ENCODE results near the gene APLNR.

Gene APLNR

GRCh38 chr11:57214494-57214893, 22.6 kb downstream of the APLNR start:
- DNase-seq, result no peak

- DNase-seq, result no peak
Measured at GRCh38 chr11:57214098-57214417, 23.0 kb downstream of the APLNR start.

DNA sequence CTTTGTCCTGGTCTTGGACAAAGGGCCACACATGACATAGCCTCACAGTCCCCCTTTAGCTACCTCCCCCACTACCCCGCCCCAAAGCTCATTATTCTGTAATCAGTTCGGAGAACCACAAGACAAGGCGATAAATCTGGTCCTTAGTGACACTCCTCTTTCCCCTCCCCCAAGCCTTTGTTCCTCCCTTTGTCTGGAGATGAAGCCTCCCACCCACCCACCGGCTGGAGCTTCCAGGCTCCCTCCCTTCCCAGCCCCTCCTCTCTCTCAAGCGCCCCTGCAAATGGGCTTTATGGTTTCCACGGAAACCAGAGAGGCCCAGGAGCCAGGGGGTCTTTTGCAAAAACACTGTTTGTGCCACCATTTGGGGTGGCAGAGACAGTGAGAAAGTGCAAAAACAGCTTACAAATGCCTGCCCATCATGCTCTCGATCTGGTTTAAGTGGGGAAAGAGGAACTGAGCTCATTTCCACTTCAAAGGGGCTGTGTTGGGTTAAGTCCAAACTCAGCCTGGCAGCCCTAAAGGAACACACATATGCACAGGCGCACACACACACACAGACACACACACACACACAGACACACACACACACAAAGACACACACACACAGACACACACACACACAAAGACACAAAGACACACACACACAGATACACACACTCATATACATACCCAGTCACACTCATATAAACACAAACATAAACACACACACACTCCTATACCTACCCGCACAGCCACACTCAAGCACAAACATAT, 23.5 kb downstream of the APLNR start:
- DNase-seq, result no peak

DNA sequence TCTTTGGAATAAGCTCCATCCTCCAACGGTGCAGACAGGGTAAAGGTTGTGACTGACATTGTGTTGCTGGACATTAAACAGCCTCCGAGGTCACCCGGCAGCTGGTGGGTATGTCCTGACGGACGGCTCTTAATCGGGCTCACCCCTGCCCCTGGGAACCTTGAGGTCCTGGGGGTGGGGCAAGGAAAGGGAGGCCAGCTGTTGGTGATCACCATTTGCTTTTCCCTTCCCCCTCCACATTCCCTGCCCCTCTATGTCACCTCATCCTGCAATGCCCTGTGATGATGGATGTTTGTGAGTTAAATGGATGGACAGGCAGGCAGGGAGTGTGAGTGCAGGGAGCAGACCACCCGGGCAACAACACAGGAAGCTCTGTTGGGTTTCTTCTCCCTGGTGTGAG, 26.3 kb downstream of the APLNR start:
- no peak for DNase-seq

DNA sequence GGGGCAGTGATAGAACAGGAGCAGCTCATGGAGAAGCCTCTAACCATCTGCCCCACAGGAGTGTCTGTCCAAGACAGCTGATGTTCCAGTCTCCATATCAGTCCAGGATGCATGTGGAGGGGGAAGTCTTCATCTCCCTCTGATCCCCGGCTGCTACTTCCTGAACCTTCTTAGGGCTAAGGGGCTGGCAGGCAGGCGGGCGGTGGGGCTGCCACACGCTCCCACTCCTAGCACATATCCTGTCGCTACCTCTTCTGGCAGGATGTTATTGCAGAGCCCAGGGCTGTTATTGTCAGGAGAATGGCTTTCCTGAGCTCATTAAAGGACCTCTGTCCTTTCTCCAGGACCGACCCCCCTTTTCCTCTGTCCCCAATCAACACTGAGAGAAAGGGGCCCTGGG, 29.9 kb downstream of the APLNR start:
- DNase-seq, result no peak

- no peak for DNase-seq
Measured at GRCh38 chr11:57205041-57205641, 31.9 kb downstream of the APLNR start.

DNA sequence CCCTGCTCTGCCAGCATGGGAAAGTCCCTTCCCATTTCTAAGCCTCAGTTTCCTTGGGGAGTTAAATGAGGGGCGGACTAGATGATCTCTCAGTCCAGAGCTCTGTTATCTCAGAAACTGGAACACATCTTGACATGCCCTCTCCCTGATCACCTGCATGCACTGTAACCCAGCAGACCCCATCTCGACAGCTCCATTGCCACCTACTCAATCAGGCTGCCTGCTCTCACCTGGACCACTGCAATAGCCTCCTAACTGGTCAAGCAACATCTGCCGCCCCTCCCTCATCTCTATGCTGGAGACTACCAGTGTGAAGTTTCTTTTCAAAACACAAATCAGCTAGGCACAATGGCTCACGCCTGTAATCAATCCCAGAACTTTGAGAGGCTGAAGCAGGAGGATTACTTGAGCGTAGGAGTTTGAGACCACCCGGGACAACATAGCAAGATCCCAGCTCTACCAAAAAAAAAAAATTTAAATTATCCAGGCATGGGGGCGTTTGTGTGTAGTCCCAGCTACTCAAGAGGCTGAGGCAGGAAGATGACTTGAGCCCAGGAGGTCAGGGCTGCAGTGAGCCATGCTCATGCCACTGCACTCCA, 33.1 kb downstream of the APLNR start:
- no peak for DNase-seq

- no peak for DNase-seq
Measured at GRCh38 chr11:57203359-57203758, 33.7 kb downstream of the APLNR start.

DNA sequence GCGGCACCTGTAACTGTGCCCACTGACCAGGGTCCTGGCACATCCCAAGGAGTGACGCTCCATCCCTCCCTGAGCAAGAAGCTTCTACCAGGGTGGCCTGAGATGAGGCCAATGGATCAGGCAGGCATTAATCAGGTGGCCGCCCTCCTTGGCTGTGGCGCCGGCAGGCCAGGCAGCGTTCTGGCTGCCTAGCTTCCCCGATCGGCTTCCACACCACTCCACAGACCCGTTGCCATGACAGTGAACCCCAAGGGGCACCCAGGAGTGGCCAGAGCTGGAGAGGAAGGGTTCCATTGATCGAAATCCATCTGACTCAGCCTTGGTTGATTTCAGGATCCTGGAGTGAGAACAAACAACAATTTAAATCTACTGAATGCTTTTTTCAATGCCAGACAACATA, 34.8 kb downstream of the APLNR start:
- no peak for DNase-seq

GRCh38 chr11:57200917-57201316, 36.1 kb downstream of the APLNR start:
- DNase-seq, result no peak

DNA sequence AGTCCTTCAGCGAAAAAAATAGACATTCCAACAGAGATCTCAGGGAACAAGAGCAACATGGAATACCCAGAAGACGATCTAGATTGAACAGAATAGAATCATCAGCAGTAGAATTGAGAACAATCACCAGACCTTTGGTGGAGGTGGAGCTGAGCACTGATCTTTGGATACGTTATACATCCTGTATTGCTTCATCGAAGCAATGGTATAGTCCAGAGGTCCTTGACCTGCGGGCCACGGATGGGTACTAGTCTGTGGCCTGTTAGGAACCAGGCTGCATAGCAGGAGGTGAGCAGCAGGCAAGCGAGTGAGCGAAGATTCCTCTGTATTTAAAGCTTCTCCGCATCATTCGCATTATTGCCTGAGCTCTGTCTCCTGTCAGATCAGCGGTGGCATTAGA, 37.7 kb downstream of the APLNR start:
- DNase-seq, result no peak

- DNase-seq, result no peak
Measured at GRCh38 chr11:57197762-57198161, 39.3 kb downstream of the APLNR start.

- DNase-seq, result no peak
Measured at GRCh38 chr11:57196596-57196995, 40.5 kb downstream of the APLNR start.

GRCh38 chr11:57192316-57192715, 44.7 kb downstream of the APLNR start:
- DNase-seq, result no peak

GRCh38 chr11:57191311-57192219, 45.5 kb downstream of the APLNR start:
- DNase-seq, result no peak

DNA sequence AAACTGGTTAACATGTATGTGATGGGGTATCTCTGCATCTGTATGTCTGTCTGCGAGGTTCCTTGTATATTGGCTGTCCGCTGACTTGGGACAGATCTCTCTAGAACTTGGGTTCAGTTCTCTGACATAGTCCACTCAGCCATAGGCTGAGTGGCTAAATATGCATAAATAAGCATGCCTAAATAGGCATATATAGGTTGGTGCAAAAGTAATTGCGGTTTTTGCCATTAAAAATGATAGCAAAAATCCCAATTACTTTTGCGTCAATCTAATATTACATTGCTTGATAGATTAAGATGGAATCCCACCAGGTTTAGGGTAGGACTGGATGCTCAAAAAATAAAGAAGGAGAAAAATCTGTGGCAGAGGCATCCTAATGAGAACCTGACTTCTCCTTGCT, 46.5 kb downstream of the APLNR start:
- DNase-seq, result no peak
